Stimulated activated CD8-positive, alpha-beta memory T cell treated with anti-CD3 and anti-CD28 coated beads, Interleukin-15, amount 100 ng/mL, for 1 hour (primary cell): ENCODE results near the gene AATF.

Experiments used
- DNase-seq: peaks from one replicate; pipeline ENCODE4 v3.0.0-alpha.2; 2020; ENCODE audit warnings: low read depth

AATF gene

DNA sequence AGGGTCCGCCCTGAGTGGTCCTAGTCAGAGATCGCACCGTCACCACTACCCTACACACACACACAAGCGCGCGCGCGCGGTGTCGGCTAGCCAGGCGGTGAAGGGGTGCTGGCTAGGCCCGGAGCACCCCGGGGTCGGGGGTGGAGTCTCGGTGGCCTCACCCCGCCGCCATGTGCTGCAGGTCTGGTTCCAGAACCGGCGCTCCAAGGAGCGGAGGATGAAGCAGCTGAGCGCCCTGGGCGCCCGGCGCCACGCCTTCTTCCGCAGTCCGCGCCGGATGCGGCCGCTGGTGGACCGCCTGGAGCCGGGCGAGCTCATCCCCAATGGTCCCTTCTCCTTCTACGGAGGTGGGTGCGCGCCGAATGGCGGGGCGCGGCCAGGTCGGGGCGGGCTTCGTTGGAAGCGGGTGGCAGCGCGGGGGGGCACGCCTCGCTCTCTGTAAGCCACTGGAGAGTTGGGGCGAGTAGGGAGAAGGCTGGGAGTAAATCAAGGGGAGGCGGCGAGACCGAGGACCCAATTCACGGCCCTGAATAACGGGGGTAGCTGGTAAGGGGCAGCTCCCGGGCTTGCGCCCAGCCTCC, 6.6 kb upstream of the AATF start:
- DNase-seq = no peak

DNA sequence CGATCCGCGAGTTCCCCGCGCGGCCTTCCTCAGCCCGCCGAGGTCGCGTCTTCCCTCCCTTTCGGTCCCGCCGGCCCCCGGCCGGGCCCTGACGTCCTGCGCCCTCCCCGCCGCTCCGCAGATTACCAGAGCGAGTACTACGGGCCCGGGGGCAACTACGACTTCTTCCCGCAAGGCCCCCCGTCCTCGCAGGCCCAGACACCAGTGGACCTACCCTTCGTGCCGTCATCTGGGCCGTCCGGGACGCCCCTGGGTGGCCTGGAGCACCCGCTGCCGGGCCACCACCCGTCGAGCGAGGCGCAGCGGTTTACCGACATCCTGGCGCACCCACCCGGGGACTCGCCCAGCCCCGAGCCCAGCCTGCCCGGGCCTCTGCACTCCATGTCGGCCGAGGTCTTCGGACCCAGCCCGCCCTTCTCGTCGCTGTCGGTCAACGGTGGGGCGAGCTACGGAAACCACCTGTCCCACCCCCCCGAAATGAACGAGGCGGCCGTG, 6.1 kb upstream of the AATF start:
- DNase-seq = no peak

DNA sequence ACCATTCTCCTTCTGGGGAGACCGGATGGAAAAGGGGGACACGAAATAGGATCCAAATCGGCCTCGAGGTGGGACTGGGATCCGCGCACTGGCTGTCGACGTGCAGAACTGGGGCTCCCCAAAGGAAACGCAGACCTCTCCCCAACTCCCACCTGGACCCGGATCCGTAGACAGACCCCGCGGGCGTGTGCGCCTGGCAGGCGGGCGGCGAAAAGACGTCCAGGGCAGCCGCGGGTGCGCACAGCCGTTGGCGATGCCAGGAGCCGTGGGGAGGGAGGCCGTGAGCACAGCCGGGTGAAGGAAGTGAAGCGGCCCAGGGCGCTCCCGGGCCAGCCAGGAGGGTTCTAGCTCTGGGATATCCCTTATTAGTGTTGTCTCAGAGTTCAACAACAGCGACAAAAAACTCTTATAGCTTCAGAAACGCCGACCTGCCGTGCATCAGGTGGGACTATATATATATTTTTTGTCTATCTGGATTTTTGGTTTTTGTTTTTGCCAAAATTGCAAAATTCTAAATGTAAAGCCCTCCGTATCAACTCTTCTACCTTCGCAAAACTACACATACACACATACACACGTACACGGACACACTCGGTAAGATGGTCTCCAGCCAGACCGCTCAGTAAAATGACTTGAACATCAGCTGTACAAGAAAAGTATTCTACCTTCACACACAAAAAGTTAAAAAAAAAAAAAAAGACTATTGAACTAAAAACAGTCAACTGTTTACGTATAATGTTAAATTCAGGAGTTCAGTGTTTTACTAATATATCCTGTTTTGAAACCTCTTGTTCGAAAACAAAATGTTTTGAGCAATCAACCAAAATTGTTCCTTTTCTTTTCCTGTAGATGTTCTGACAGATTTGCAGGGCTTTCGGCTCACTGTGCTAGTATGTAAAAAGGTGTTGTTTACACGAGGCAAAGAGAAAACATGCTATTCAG, 5.2 kb upstream of the AATF start:
- no peak for DNase-seq

DNA sequence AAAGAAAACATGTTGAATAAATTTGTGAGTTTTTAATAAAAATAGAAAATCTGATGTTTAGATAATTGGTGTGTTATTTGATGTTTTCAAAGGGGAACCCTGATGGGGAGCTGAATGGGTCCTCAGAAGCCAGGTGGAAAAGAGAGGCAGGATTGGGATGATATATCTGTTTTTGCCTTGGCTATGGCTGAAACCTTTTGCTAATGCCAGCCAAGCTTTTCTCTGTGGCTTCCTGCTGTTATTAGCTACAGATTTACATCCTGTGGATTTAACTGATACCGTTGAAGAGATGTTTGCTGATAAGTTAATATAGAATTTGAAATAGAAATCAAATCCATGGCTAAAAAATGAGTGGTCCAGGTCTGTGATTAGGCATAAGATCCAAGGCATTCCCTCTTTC, 4.2 kb upstream of the AATF start:
- no peak for DNase-seq

DNA sequence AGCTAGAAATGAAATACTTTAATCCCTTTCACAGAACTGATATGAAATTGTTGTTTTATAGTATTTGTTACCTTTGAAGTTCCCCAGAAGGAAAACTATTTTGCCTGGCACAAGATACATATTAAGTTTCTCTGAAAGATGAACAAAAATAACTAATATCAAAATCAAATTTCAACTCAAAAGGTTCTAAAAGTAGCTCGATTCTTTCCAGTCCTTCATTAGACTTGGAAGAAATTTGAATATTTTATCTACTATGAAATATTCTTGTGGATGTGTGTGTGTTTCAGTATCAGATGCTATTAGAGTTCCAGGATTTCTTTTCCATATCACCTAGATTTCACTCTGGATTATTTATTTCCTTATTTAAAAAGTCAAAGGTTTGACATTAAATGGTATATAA, 3.6 kb upstream of the AATF start:
- DNase-seq = no peak

DNA sequence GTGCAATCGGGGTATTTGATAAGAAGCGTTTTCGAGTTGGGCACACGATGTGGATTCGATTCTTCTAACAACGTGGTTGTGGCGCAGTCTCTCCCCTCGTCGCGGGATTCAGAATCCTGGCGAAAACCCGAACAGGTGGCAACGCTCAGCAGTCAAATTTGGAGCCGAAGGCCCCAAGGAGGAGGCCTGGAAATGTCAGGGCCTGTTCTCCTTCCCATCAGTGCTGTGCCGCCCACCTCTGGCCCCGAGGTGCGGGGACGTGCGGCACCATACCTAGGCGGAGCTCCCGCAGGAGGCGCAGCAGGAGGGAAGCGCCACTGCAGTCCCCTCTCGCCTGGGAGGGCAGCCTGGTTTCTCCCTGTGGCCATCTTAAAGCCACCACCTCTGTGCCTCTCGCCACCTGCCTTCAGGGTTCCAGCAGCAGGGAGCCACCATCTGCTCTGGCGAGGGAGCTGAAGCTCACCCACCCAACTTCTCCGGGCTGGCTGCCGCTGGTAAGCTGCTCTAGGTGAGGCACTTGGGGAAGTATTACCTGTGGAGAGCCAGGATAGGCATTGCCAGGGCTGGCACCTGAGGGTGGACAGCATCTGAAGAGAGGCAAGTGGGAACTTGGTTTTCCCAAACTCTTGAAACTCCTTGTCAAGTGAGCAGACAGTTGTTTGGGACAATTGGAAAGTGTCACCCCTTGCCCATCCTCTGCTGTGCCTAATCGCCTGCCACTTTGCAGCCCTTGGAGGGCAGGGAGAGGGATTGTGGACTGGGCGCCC, 2.6 kb upstream of the AATF start:
- no peak for DNase-seq

DNA sequence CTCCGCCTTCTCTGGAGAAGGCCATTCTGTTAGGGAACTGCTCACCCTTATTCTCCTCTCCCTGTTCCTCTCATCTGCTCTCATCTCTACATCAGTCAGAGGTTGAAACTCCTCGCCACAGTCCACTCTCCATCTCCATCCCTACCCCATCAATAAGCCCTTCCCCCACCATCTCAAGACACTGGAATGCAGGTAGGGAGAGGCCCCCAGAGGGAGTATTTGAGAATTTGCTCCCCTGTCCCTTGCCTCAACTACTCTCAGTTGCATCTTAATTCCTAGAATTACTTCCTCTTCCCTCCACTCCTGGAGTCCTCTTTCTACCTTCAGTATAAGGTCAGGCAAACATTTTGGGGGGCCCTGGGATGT, 2.0 kb upstream of the AATF start:
- DNase-seq = no peak

DNA sequence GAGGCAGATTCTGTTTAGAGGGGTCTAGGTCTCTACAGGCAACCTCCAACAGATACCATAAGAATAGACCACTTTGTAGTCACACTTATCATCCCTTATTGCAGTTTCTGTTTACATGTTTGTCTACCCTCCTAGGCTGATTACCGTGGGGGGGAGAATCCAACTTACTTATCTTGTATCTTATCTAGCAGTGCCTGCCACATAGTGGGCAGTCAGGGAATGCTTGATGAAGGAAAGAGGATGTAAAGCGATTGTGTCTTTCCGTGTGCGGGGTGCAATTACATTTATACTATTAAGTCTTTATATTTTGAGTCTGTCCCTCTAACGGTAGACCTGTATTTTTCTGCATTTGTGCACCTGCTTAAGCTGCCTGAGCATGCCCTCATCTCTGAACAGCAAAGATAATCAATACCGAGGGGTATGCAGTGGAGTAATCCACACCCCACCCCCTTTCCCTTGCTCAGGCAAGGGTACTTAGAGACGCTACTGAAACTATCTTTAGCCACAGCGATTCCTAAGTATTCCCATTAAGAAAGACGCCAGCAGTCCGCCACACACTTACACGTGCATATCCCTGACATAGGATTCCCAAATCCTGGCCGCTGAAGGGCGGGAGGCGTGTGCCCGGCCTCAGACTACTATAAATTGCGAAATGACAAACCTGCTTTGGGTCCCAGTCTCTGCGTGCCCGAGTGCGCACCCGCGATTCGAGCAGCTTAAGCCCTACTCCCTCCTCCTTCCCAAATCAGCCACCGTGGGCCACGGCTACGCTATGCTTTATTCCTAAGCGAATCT, 635 bp upstream of the AATF start:
- no peak for DNase-seq

DNA sequence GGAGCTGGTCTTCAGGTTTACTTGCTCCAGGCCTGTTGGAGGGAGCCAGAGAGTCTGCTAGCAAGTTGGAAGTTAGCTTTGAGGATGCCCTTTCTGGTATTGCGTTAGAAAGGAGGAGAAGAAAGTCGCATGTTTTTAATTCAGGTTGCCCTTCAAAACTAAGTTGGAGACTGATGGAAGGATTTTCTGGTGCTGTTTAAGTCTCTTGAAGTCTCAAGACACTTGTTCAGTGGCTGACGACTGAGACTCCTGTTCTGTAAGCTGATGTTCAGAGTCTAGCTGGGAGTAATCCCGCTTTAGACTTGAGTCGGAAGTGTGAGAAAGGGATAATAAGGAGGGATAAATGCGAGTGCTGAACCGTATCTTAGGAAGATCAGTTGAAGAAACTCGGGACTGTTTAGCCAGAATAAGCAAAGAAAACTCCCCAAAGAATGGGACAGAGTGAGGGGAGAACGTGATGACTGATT, 740 bp downstream of the AATF start:
- no peak for DNase-seq

DNA sequence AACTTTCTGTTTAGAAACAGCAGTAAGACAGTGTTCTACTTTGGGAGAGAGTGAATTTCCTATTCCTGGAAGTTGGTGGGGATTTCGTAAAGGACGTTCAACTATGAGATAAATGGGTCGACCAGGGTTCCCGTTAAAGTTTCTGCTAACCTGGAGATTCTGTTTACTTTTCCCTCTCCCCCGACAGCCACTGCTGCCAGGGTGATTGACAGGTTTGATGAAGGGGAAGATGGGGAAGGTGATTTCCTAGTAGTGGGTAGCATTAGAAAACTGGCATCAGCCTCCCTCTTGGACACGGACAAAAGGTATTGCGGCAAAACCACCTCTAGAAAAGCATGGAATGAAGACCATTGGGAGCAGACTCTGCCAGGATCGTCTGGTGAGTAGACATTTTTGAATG, 1.3 kb downstream of the AATF start:
- no peak for DNase-seq

DNA sequence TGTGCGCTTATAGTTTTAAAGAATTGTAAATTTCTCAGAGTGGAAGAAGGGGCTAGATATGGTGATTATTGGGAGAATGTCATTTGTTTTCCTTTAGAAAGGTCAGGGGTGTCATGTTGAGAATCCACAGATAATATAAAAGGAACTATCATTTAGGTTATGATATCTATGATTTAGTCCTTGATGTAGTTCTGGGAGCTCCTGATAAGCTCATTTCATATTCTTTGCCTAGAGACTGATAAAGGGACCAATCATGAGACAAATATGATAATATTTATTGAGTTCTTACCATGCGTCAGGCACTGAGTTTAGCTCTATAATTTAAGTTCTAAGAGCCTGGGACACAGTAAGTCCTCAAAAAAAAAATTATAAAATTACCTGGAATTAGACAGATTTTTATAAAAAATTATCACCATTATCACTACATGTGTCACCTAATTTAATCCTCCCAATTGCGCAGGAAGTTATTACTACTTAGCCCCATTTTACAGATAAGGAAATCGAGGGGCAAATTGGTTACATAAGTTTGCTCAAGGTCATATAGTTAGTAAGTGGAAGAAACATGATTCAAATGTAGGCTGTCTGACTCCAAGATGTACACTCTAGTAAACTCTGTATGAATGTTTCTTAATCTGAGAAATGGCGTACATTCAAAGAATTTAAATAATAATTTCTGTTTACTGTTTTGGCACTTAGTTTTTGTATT, 2.5 kb downstream of the AATF start:
- no peak for DNase-seq

DNA sequence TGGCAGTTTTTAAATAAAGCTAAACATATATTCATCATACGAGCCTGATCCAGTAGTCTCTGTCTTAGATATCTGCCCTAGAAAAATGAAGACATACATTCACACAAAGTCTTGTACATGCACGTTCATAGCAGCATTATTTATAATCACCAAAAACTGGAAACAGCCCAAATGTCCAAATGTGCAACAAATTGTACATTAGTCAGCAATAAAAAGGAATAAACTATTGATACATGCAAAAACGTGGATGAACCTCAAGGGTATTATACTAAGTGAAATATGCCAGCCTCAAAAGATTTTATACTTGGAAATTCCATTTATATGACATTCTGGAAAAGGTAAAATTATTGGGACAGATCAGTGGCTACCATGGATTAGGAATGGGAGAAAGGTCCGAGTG, 22.8 kb downstream of the AATF start:
- no peak for DNase-seq

DNA sequence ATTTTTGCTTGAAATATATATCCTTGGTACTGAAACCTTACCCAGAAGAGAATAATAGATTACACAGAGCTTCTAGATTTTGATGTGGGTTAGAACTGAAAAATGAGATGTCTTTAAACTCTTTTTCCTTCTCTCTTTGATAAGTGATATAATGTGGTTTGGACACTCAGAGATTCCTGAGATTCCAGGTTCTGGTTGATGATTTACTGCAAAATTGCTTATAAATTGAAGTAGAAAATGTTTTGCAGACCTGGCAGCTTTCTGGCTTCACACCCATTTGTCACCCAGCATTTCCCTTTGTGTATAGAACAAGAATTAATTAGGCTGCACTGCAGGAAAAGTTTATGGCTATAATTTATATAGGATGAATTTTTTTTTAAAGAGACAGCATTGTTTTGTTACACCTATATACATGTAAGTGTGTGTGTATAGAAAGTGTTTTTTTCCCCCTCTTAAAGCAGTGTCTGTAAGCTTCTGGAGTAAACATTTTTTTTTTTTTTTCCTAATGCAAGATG, 23.5 kb downstream of the AATF start:
- DNase-seq = no peak

DNA sequence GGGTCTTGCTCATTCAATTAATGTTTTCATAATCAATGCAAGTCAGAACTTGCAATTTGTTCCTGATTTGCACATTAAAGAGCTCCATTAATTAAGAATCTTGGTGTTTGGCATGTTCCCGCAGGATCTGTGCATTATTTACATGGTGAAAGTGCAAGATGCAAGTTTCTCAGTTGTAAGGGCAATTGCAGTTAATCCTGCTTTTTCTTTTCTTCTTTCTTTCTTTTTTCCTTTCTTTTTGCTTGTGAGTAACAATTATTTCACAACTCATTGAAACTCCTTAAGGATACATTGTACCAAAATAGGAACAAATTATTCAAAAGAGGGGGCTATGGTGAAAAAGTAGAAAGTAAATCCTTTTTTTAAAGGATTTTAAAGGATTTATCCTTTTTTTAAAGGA, 24.2 kb downstream of the AATF start:
- no peak for DNase-seq

DNA sequence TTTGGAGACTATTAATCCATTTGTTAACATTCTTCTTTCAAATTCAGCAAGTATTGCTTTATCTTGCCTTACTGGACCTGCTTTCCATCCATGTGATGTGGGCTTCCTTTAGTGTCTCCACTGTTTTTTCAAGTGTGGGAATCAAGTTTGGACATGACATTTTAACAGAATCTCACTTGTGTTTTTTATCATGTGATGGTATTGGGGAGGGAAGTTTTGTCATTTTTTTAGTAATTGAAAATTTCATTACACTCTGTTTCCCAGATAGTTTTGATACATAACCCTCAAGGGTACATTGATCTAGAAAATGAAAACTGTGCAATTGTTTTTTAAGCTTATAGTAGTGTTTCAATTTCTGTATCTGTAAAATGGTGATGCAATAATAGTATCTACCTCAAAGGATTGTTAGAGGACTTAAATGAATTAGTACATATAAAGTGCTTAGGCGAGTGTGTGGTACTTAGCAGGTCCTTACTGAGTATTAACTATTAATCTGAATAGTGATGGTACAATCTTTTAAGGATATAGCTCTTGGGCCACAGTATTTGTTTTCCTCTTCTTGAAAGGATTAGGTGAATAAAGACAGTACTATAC, 27.3 kb downstream of the AATF start:
- DNase-seq = no peak

DNA sequence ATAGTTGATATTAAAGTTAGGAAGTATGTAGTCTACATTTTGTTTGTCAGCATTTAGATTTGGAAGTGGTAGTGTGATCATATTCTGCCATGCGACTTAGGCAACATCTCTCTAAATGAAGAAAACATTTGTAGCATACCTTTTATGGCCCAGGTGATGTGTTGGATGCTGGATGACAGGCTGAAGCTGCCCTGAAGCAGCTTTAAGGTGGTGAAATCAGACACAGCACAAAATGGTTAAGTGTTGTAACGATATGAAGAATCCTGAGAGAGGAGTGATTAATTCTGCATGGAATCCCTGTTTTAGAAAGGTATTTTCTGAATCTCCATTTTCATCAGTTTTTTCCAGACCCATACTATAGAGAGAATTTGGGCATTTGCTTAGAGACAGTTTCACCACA, 28.3 kb downstream of the AATF start:
- DNase-seq = no peak

DNA sequence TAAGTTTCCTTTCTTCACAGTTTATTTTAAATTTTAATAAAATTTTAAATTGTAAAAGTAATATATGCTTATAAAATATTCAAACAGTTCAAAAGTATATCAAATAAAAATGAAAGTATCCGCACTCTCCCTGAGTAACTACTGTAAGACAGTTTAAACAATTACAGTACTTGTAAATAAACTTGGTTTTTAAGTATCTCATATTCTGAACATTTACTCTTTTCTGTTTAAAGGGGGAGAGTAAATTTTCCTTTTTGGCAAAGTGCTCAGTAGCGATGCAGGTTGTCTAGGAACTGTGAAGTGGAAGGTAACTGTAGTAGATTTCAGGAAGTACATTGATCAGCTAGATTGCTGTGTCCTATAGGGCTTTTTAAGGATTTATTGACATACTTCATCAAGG, 28.8 kb downstream of the AATF start:
- no peak for DNase-seq

DNA sequence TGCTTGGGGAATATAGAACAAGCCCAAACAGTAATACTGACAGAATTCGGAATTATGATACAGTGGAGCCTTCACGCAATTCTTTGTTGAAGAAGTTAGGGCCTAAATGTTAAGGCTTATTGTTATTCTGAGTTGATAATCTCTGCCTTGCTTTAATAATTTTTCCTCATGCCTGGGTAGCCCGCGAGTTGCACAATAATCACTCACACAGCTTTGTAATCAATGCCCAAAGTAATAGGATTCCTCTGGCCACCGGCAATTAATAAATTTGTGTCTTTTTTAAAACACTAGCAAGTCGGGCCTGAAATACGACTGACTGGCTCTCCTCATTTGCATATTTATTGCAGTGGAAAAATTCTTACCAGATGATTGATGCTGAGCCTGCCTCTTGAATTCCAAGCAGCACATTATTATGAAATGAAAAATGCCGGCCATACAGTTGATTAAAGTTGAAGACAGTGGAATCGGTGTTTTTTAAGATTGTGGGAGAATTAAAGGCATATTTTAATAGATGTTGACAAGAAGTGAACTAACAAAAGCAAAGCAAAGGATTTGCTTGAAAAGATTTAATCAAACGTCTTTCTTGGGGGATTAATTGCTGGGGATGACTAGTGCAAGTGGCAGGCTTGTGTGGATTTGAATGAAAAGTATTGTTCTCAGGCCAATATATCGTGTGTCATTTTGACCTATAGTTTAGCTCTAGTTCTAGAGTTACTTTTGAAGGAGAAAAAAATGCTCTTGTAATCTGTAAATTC, 30.2 kb downstream of the AATF start:
- DNase-seq = no peak

DNA sequence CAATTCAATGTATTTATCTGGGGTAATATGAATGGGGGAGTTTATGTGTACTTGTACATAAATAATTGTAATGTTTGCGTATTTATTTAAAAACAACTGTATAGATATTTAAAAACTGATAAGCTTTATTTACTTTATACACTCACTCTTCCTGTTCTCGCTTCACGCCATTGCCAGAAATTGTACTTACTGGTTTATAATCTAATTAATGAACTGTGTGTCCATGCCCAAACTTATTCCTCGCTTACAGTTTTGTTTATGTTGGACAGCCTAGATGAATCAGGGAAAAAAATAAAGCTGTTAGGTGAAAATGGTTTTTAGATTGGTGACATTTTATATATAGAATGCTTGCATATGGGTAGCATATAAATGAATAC, 30.8 kb downstream of the AATF start:
- no peak for DNase-seq

DNA sequence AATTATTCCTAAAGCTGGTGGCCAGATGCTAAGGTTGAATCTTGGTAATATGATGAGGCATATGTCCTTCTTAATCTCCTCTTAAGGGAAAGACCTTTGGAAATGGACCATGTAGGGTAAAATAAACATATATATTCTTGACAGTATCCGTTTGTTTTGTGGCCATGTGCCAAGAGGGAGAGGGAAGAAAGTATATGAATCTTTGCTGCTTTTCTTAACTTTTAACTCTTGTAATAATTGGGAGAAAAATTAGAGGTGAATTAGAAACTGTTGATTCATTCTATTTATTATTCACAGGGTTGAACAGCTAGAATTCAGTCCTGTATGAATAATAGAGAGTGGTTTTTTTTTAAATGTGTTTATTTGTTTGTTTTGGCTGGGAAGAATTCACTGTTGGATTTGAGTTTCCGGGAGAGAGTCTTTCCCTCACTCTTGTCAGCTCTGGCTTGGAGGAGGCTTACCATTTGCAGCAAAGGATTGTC, 31.6 kb downstream of the AATF start:
- no peak for DNase-seq
